Stimulated activated naive B cell treated with anti-CD40 and anti-IgM and Interleukin-4, amounts not matched to agents 10 μg/mL and 1 μg/mL and 100 μg/mL, for 72 hours (primary cell): ENCODE data around the gene IFI6.
"Not testable (repeated sequence)": the region's sequence is repeated elsewhere in the genome, so short reads cannot be mapped to it uniquely, and the experiment has no call there.

Experiments
- ATAC-seq, 2 donors: fragments of 150-1000 bp; cut with Tn5 transposase; replicated peaks; 2 replicates each; pipeline ENCODE4 v1.10.0; 2021; ENCODE audit warnings: moderate library complexity in 1 of 2
- DNase-seq: peaks from one replicate; pipeline ENCODE4 v3.0.0; 2021
- H3K27ac Mint-ChIP-seq: one replicate; pipeline ENCODE4 v1.8.0; 2022; ENCODE audit warnings: mild to moderate bottlenecking, mixed read lengths
- H3K27me3 Mint-ChIP-seq, 2 donors: one replicate each; pipeline ENCODE4 v1.8.0; 2022; ENCODE audit warnings: mixed read lengths in 2 of 2
- H3K36me3 Mint-ChIP-seq, 2 donors: one replicate each; pipeline ENCODE4 v1.8.0; 2022; ENCODE audit warnings: mixed read lengths in 2 of 2, mild to moderate bottlenecking in 1 of 2
- H3K4me1 Mint-ChIP-seq, 2 donors: one replicate each; pipeline ENCODE4 v1.8.0; 2022; ENCODE audit warnings: mixed read lengths in 2 of 2, mild to moderate bottlenecking in 1 of 2
- H3K4me3 Mint-ChIP-seq, 2 donors: one replicate each; pipeline ENCODE4 v1.8.0; 2022; ENCODE audit warnings: mild to moderate bottlenecking in 2 of 2, mixed read lengths in 2 of 2, moderate library complexity in 1 of 2
- H3K9me3 Mint-ChIP-seq, 2 donors: one replicate each; pipeline ENCODE4 v1.8.0; 2022; ENCODE audit warnings: mixed read lengths in 2 of 2, mild to moderate bottlenecking in 1 of 2

Gene IFI6

DNA sequence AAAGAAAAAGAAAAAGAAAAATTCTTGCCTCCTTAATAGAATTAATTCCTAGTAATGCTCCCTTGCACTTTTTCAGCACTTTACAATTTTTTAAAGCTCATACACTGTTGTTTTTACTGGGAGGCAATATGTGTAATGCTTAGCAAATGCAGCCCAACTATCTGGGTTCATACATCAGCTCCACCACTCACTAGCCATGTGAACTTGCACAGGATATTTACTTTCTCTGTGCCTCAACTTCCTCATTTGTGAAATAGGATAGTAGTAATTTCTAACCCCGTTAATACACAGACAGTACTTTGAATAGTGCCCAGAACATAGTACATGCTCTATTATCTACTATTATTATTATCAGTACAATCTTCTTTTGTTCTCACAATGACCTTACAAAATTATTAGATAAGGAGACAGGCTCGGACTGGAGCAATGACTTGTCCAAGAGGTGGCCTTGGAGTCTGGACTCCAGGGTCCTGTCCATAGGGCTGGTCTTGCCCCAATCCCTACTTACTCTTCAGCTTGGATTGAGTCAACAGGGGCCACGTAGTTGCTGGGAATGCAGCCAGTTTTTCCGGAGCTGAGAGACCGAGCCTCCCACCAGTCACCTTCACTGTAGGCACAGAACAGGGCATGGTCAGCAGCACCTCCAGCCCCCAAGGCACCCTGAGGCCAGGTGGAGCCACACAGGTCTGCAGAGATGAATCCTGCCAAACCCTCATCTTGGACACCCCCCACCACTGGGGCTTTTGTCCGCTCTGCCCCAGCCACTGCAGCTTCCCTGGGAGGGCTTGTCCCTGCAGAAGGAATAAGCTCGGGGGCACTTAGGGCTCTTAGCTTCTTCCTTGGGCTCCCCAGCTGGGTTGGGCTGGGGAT lies 50.7 kb downstream of the IFI6 start:
- ATAC-seq = no peak
- H3K9me3 Mint-ChIP-seq = no peaks in the 10 kb centered on the region
- no peaks in the 10 kb centered on the region for H3K27me3 Mint-ChIP-seq
- H3K27ac Mint-ChIP-seq = no peak overlapping the region
- peaks cover 15 to 23% of the 10 kb centered on the region in 2 donors for H3K36me3 Mint-ChIP-seq
- DNase-seq = no peak
- H3K4me1 Mint-ChIP-seq = peaks cover 30 to 41% of the 10 kb centered on the region in 2 donors
- no peak overlapping the region for H3K4me3 Mint-ChIP-seq

GRCh38 chr1:27619782-27620438 lies 52.1 kb downstream of the IFI6 start:
- H3K27ac Mint-ChIP-seq, H3K4me3 Mint-ChIP-seq, ATAC-seq, H3K9me3 Mint-ChIP-seq, DNase-seq, H3K27me3 Mint-ChIP-seq: not testable (repeated sequence)
- H3K36me3 Mint-ChIP-seq = peaks cover 21 to 28% of the 10 kb centered on the region in 2 donors
- H3K4me1 Mint-ChIP-seq = peaks cover 32 to 47% of the 10 kb centered on the region in 2 donors

DNA sequence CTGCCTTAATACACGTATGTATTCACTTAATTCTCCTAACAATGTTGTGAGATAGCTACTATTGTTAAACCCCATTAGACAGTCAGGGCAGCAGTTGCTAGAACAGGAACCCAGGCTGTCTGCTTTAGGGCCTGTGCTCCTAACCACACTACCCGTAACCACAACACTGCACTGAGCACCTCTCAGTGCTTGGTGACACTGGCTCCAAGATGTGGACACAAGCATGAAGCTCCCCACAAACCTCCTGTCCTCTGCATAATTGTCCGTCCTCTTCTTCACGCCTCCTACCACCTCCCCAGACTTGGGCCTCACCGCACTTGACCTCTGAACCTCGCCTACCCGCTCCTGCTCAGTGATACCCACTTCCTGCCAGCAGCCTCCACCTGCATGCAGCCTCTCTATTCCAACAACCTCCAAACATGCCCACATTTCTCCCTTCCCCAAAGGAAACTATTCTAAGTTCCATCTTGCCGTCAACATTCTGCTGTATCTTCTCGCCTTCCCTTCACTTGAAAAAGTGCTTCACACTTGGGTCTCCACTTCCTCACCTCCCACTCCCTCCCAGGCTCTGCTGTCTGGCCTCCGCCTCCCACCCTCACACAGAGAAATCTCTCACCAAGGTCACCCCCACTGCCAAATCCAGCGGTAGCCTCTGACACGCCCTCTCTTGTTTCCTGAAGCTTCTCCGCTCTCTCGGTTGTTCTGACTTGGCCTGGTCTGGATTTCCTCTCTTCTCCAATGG lies 53.5 kb downstream of the IFI6 start:
- H3K4me1 Mint-ChIP-seq = peaks cover 33 to 47% of the 10 kb centered on the region in 2 donors
- H3K9me3 Mint-ChIP-seq = no peaks in the 10 kb centered on the region
- no peaks in the 10 kb centered on the region for H3K27me3 Mint-ChIP-seq
- H3K4me3 Mint-ChIP-seq = no peak overlapping the region
- no peak overlapping the region for H3K27ac Mint-ChIP-seq
- peaks cover 21 to 28% of the 10 kb centered on the region in 2 donors for H3K36me3 Mint-ChIP-seq
- ATAC-seq = peak; percentile 90 to 91
- no peak for DNase-seq

DNA sequence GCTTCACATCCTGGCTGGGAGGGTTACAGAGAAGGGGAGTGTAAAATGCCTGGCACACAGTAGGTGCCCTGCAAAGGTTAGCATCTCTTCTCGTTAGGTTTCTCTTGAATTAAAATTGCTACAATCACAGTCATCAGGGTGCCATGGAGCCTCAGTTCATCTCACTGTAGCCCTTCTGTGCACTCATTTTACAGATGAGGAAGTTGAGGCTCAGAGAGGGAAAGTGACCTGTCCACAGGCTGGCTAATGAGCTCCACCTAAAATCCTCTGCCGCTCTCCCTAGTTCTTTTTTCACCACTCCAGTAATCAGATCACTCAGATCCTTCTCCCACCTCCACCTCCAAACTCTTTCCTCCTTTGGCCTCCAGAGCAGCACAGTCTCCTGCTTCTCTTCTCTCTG lies 54.6 kb downstream of the IFI6 start:
- H3K9me3 Mint-ChIP-seq = no peaks in the 10 kb centered on the region
- H3K36me3 Mint-ChIP-seq = peaks cover 21 to 29% of the 10 kb centered on the region in 2 donors
- H3K27ac Mint-ChIP-seq = peak overlapping the region; percentile 80
- no peak overlapping the region for H3K4me3 Mint-ChIP-seq
- no peak for DNase-seq
- H3K27me3 Mint-ChIP-seq = no peaks in the 10 kb centered on the region
- no peak for ATAC-seq
- H3K4me1 Mint-ChIP-seq = peaks cover 28 to 49% of the 10 kb centered on the region in 2 donors

- Mint-ChIP-seq H3K9me3 (no peaks in the 10 kb centered on the region), H3K27ac (peak overlapping the region; percentile 49), H3K4me3 (no peak overlapping the region), H3K4me1 (peaks cover 29 to 51% of the 10 kb centered on the region in 2 donors), H3K27me3 (no peaks in the 10 kb centered on the region), H3K36me3 (peaks cover 25 to 36% of the 10 kb centered on the region in 2 donors)
- no peak for ATAC-seq
- no peak for DNase-seq
These were observed 55.6 kb downstream of the IFI6 start for GRCh38 chr1:27616441-27616840.
